CD4-positive, alpha-beta T cell (primary cell): ENCODE data around the gene CHRM5. TPM values are rescaled to one million over a fixed set of nuclear protein-coding genes. Genes with fewer than 3 reads are reported as not detected.

Experiments used
- ATAC-seq: fragments of 200-7000 bp; cut with Tn5 transposase; one replicate; pipeline ENCODE4 v1.10.0; 2022; ENCODE audit warnings: mild to moderate bottlenecking; ENCODE audit not compliant: poor library complexity
- CTCF ChIA-PET: fragments of 350-600 bp; sonication (Branson Sonifier 250); formaldehyde crosslinking; loops from one replicate; lab custom pipeline; 2021; ENCODE audit warnings: antibody characterized with exemption, inconsistent platforms; lab: Charles Lee
- POLR2A ChIA-PET: fragments of 350-600 bp; sonication (Branson Sonifier 250); formaldehyde crosslinking; loops from one replicate; lab custom pipeline; 2021; ENCODE audit warnings: antibody characterized with exemption, inconsistent platforms; lab: Charles Lee
- DNase-seq, 14 experiments: peaks; one replicate each; pipeline ENCODE4 v3.0.0-alpha.2; 2013 to 2020; ENCODE audit warnings: mixed read lengths in 2 of 14
- H3K27ac ChIP-seq, 2 donors: one replicate each; pipeline versions ENCODE4 v1.5.1 to v1.7.0; 2013; ENCODE audit warnings: low read length in 2 of 2, low read depth in 1 of 2, mild to moderate bottlenecking in 1 of 2
- H3K27me3 ChIP-seq, 2 experiments: 1 replicate in 1 of 2; 2 replicates in 1 of 2; pipeline versions ENCODE4 v1.6.1 to v1.7.0; 2013; ENCODE audit warnings: low read length in 2 of 2, control low read depth in 1 of 2, mild to moderate bottlenecking in 1 of 2, moderate library complexity in 1 of 2; ENCODE audit not compliant: insufficient read depth in 2 of 2, control insufficient read depth in 1 of 2
- H3K36me3 ChIP-seq: one replicate; pipeline ENCODE4 v1.6.1; 2013; ENCODE audit warnings: low read length, control low read depth; ENCODE audit not compliant: insufficient read depth
- H3K4me1 ChIP-seq: one replicate; pipeline ENCODE4 v1.6.1; 2013; ENCODE audit warnings: low read length, control low read depth; ENCODE audit not compliant: insufficient read depth
- H3K4me3 ChIP-seq: one replicate; pipeline ENCODE4 v1.5.1; 2013; ENCODE audit warnings: mild to moderate bottlenecking, low read length, moderate library complexity
- H3K9me3 ChIP-seq, 2 experiments: 1 replicate in 1 of 2; 2 replicates in 1 of 2; pipeline versions ENCODE4 v1.6.1 to v1.7.0; 2013; ENCODE audit warnings: low read length in 2 of 2, mild to moderate bottlenecking in 2 of 2, control low read depth in 1 of 2, moderate library complexity in 1 of 2; ENCODE audit not compliant: control insufficient read depth in 1 of 2, insufficient read depth in 1 of 2
- H3K27ac Mint-ChIP-seq: one replicate; pipeline ENCODE4 v1.8.0; 2020; ENCODE audit warnings: mixed read lengths
- H3K27me3 Mint-ChIP-seq: one replicate; pipeline ENCODE4 v1.8.0; 2021; ENCODE audit warnings: mixed read lengths
- H3K36me3 Mint-ChIP-seq: one replicate; pipeline ENCODE4 v1.8.0; 2021; ENCODE audit warnings: low read depth, mixed read lengths
- H3K4me1 Mint-ChIP-seq: one replicate; pipeline ENCODE4 v1.8.0; 2021; ENCODE audit warnings: low read depth, mixed read lengths
- H3K4me3 Mint-ChIP-seq: one replicate; pipeline ENCODE4 v1.8.0; 2020; ENCODE audit warnings: mild to moderate bottlenecking, mixed read lengths
- H3K9me3 Mint-ChIP-seq: one replicate; pipeline ENCODE4 v1.8.0; 2020; ENCODE audit warnings: mixed read lengths
- CTCF ChIP-seq: fragments of 200-600 bp; IDR thresholded peaks from one replicate; pipeline ENCODE4 v1.8.0; 2022; ENCODE audit warnings: antibody characterized with exemption, mild to moderate bottlenecking
- intact Hi-C, 2 experiments: fragments of 100-400 bp; cut with DNase I in 1 of 2; cut with micrococcal nuclease in 1 of 2; formaldehyde crosslinking; loops; one replicate each; pipeline versions ENCODE4 v1.15.1 to v1.9.0; 2023 to 2025; cut with DNase I, micrococcal nuclease
- total RNA-seq, 174 experiments: library from RNA in 2 of 174; stranded (reverse) in 2 of 174; gene quantifications; one replicate each; pipeline ENCODE4 v1.2.3 and lab custom pipeline; 2021 to 2026

The CHRM5 gene
- total RNA-seq, 2 experiments from 2014 or later, result not detected

GRCh38 chr15:33956397-33956796, 11.9 kb upstream of the CHRM5 start:
- Mint-ChIP-seq H3K9me3 (no peaks in the 10 kb centered on the region), H3K36me3 (no peaks in the 10 kb centered on the region), H3K4me1 (peaks cover 11% of the 10 kb centered on the region), H3K4me3 (no peak overlapping the region), H3K27ac (no peak overlapping the region), H3K27me3 (no peaks in the 10 kb centered on the region)
- Histone ChIP-seq H3K9me3 (no peaks in the 10 kb centered on the region), H3K27me3 (no peaks in the 10 kb centered on the region), H3K4me1 (no peaks in the 10 kb centered on the region), H3K36me3 (no peaks in the 10 kb centered on the region), H3K4me3 (no peak overlapping the region), H3K27ac (no peak overlapping the region)
- no peak for TF ChIP-seq CTCF
- intact Hi-C loops, result no loop called here
- ChIA-PET CTCF (no interaction called here), POLR2A (no interaction called here)
- no peak for DNase-seq
- ATAC-seq, result no peak

- ATAC-seq (no peak), DNase-seq (no peak)
- no peaks in the 10 kb centered on the region for H3K36me3 ChIP-seq
- H3K4me3 ChIP-seq, result no peak overlapping the region
- H3K4me1 ChIP-seq, result no peaks in the 10 kb centered on the region
- H3K9me3 ChIP-seq, result no peaks in the 10 kb centered on the region
- CTCF ChIA-PET, result no interaction called here
- H3K27ac ChIP-seq, result no peak overlapping the region
- no peak for TF ChIP-seq CTCF
- no peaks in the 10 kb centered on the region for H3K27me3 ChIP-seq
- no peaks in the 10 kb centered on the region for H3K9me3 Mint-ChIP-seq
- intact Hi-C loops, result no loop called here
- no peaks in the 10 kb centered on the region for H3K4me1 Mint-ChIP-seq
- H3K4me3 Mint-ChIP-seq, result no peak overlapping the region
- no peaks in the 10 kb centered on the region for H3K27me3 Mint-ChIP-seq
- no peak overlapping the region for H3K27ac Mint-ChIP-seq
- POLR2A ChIA-PET, result no interaction called here
- H3K36me3 Mint-ChIP-seq, result no peaks in the 10 kb centered on the region
Observed at GRCh38 chr15:33959844-33960548, 8.3 kb upstream of the CHRM5 start.

DNA sequence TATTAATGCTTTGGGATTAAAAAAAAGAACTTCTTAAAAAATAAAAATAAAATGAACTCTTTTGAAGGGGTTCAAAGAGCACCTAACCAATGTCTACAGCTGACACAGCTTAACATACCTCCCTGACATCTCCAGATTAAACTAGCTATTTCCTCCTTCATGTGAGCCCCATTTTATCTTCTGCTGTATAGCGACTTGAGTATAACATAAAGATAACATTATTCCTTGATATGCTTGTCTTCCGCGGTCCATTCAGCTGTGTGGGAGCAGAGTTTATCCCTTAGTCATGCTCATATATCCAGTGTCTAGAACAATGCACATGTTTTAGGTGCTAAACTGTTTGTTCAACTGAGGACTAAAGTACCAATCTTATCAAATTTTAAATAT, 7.8 kb upstream of the CHRM5 start:
- Histone ChIP-seq H3K4me1 (no peaks in the 10 kb centered on the region), H3K36me3 (no peaks in the 10 kb centered on the region), H3K27ac (no peak overlapping the region), H3K27me3 (no peaks in the 10 kb centered on the region), H3K9me3 (no peaks in the 10 kb centered on the region), H3K4me3 (no peak overlapping the region)
- ATAC-seq (no peak), DNase-seq (no peak)
- ChIA-PET CTCF (no interaction called here), POLR2A (no interaction called here)
- Mint-ChIP-seq H3K36me3 (no peaks in the 10 kb centered on the region), H3K4me3 (no peak overlapping the region), H3K27ac (no peak overlapping the region), H3K27me3 (no peaks in the 10 kb centered on the region), H3K9me3 (no peaks in the 10 kb centered on the region), H3K4me1 (no peaks in the 10 kb centered on the region)
- TF ChIP-seq CTCF, result no peak
- intact Hi-C loops, result no loop called here
